ENCODE measurements around the gene MAPK14.

GRCh38 chr6:36054415-36054814, 26.8 kb downstream of the MAPK14 start:
- TF ChIP-seq, protein P1, sequence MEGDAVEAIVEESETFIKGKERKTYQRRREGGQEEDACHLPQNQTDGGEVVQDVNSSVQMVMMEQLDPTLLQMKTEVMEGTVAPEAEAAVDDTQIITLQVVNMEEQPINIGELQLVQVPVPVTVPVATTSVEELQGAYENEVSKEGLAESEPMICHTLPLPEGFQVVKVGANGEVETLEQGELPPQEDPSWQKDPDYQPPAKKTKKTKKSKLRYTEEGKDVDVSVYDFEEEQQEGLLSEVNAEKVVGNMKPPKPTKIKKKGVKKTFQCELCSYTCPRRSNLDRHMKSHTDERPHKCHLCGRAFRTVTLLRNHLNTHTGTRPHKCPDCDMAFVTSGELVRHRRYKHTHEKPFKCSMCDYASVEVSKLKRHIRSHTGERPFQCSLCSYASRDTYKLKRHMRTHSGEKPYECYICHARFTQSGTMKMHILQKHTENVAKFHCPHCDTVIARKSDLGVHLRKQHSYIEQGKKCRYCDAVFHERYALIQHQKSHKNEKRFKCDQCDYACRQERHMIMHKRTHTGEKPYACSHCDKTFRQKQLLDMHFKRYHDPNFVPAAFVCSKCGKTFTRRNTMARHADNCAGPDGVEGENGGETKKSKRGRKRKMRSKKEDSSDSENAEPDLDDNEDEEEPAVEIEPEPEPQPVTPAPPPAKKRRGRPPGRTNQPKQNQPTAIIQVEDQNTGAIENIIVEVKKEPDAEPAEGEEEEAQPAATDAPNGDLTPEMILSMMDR (IDR thresholded peaks at IDR 0.05), result no peak
- no peak for TF ChIP-seq POLR2A (IDR thresholded peaks at IDR 0.05)
